Breast epithelium (tissue), 3 donors: ENCODE measurements around the gene MAPK1.

Source experiments
- CTCF ChIP-seq, 3 donors: fragments of 450-650 bp; IDR thresholded peaks; one replicate each; pipeline ENCODE4 v1.5.1; 2016 to 2017; ENCODE audit warnings: antibody characterized with exemption in 3 of 3, mild to moderate bottlenecking in 3 of 3, moderate library complexity in 3 of 3
- POLR2A ChIP-seq: fragments of 450-650 bp; IDR thresholded peaks from one replicate; pipeline ENCODE4 v1.6.1; 2016; ENCODE audit warnings: antibody characterized with exemption, mild to moderate bottlenecking, moderate library complexity

- TF ChIP-seq CTCF (IDR thresholded peaks at IDR 0.05) (no peak), POLR2A (no peak)
Observed at GRCh38 chr22:21796231-21796630, 71.2 kb downstream of the MAPK1 start.
